ENCODE measurements around the gene ARHGEF39. TPM values are rescaled to one million over a fixed set of nuclear protein-coding genes. Genes with fewer than 3 reads are reported as not detected.
"Not testable (repeated sequence)": the region's sequence is repeated elsewhere in the genome, so short reads cannot be mapped to it uniquely, and the experiment has no call there.

Gene ARHGEF39
- polyA plus RNA-seq, 2 of the 4 experiments (the other 2 are of a cell fraction), result 17.6 to 19.5 TPM

- TF ChIP-seq PBX3 (IDR thresholded peaks at IDR 0.05) (no peak), ZC3H11A (IDR thresholded peaks at IDR 0.05) (no peak), FOXS1 (CRISPR knock-in tag; IDR thresholded peaks at IDR 0.05) (no peak), TFCP2L1 (CRISPR knock-in tag; IDR thresholded peaks at IDR 0.05) (no peak), JUNB (IDR thresholded peaks at IDR 0.05) (no peak), RAD21 (conservative IDR thresholded peaks at IDR 0.05 in 1 of 2, IDR thresholded peaks at IDR 0.05 in 1 of 2) (peak; percentile 81 to 91), CTCF (IDR thresholded peaks at IDR 0.05) (peak; percentile 87), BHLHE40 (IDR thresholded peaks at IDR 0.05; ENCODE audit: low read depth, low read length) (no peak), POLR2AphosphoS2 (conservative IDR thresholded peaks at IDR 0.05; ENCODE audit: low read length) (no peak), KDM1A (IDR thresholded peaks at IDR 0.05; ENCODE audit: low read depth) (no peak), HOXB5 (CRISPR knock-in tag; IDR thresholded peaks at IDR 0.05) (no peak), POLR2A (IDR thresholded peaks at IDR 0.05; ENCODE audit: low read length) (peak; percentile 66), NPAS2 (CRISPR knock-in tag; IDR thresholded peaks at IDR 0.05; ENCODE audit: borderline replicate concordance) (no peak), KDM5A (IDR thresholded peaks at IDR 0.05) (no peak), EHMT2 (IDR thresholded peaks at IDR 0.05; ENCODE audit: low read depth) (no peak), HOXA7 (CRISPR knock-in tag; IDR thresholded peaks at IDR 0.05) (no peak), RNF2 (IDR thresholded peaks at IDR 0.05; ENCODE audit: borderline replicate concordance, low read depth) (no peak), FOSB (CRISPR knock-in tag; IDR thresholded peaks at IDR 0.05) (no peak), MAX (IDR thresholded peaks at IDR 0.05) (peak; percentile 80), ZSCAN20 (CRISPR knock-in tag; IDR thresholded peaks at IDR 0.05) (no peak)
- TF ChIP-seq, protein P1, sequence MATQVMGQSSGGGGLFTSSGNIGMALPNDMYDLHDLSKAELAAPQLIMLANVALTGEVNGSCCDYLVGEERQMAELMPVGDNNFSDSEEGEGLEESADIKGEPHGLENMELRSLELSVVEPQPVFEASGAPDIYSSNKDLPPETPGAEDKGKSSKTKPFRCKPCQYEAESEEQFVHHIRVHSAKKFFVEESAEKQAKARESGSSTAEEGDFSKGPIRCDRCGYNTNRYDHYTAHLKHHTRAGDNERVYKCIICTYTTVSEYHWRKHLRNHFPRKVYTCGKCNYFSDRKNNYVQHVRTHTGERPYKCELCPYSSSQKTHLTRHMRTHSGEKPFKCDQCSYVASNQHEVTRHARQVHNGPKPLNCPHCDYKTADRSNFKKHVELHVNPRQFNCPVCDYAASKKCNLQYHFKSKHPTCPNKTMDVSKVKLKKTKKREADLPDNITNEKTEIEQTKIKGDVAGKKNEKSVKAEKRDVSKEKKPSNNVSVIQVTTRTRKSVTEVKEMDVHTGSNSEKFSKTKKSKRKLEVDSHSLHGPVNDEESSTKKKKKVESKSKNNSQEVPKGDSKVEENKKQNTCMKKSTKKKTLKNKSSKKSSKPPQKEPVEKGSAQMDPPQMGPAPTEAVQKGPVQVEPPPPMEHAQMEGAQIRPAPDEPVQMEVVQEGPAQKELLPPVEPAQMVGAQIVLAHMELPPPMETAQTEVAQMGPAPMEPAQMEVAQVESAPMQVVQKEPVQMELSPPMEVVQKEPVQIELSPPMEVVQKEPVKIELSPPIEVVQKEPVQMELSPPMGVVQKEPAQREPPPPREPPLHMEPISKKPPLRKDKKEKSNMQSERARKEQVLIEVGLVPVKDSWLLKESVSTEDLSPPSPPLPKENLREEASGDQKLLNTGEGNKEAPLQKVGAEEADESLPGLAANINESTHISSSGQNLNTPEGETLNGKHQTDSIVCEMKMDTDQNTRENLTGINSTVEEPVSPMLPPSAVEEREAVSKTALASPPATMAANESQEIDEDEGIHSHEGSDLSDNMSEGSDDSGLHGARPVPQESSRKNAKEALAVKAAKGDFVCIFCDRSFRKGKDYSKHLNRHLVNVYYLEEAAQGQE (IDR thresholded peaks at IDR 0.05), result no peak
These were observed 18.3 kb downstream of the ARHGEF39 start (continued) for GRCh38 chr9:35646533-35647265.

- TF ChIP-seq BHLHE40 (IDR thresholded peaks at IDR 0.05; ENCODE audit: low read depth, low read length) (no peak), HDAC2 (IDR thresholded peaks at IDR 0.05) (no peak), MAFK (IDR thresholded peaks at IDR 0.05; ENCODE audit: partially characterized antibody) (no peak), CBX2 (IDR thresholded peaks at IDR 0.05; ENCODE audit: borderline replicate concordance, low read depth) (no peak), POLR2A (IDR thresholded peaks at IDR 0.05; ENCODE audit: low read length) (no peak), EHMT2 (IDR thresholded peaks at IDR 0.05; ENCODE audit: low read depth) (no peak), PBX3 (IDR thresholded peaks at IDR 0.05) (no peak), KDM1A (IDR thresholded peaks at IDR 0.05; ENCODE audit: low read depth) (no peak), RCOR1 (IDR thresholded peaks at IDR 0.05; ENCODE audit: low read depth, low read length) (no peak)
- TF ChIP-seq, protein P2, sequence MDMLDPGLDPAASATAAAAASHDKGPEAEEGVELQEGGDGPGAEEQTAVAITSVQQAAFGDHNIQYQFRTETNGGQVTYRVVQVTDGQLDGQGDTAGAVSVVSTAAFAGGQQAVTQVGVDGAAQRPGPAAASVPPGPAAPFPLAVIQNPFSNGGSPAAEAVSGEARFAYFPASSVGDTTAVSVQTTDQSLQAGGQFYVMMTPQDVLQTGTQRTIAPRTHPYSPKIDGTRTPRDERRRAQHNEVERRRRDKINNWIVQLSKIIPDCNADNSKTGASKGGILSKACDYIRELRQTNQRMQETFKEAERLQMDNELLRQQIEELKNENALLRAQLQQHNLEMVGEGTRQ (IDR thresholded peaks at IDR 0.05), result no peak
- Histone ChIP-seq H3K9me3 (no peaks in the 10 kb centered on the region), H3K27ac (peak overlapping the region; percentile 92 to 93), H3K4me1 (peaks cover 9% of the 10 kb centered on the region), H3K4me2 (peak overlapping the region; percentile 100), H3K4me3 (peak overlapping the region; percentile 52)
- ATAC-seq (peak; percentile 11 to 34; a peak in 3 of 6 replicates), DNase-seq (ENCODE audit: low read depth in 1 of 2, low spot score in 1 of 2) (no peak), FAIRE-seq (no peak)
- ChIA-PET CTCF (interaction anchor here (0.7 to 5.9 kb wide), 37 partner anchors 10 to 975 kb away, joined by 3 to 135 read pairs (median 5); partner anchors contain the start of genes ARHGEF39, CCDC107, CREB3 and GBA2), POLR2A (interaction anchor here (0.7 to 1.4 kb wide), 3 partner anchors 12 to 19 kb away, joined by 3 to 4 read pairs (median 3); partner anchors contain the start of genes ARHGEF39, CCDC107 and RMRP)
- WGBS (ENCODE audit: missing lambda C conversion rate), result 51% methylated on average over 11 of the region's 11 CpGs
These were observed 18.9 kb downstream of the ARHGEF39 start for GRCh38 chr9:35646153-35646532.

GRCh38 chr9:35645736-35646135 lies 19.3 kb downstream of the ARHGEF39 start:
- FAIRE-seq; H3K9me3 ChIP-seq; ATAC-seq; H3K4me1 ChIP-seq; DNase-seq (ENCODE audit: low read depth in 1 of 2, low spot score in 1 of 2); H3K4me3 ChIP-seq: not testable (repeated sequence)
- Histone ChIP-seq H3K4me2 (peak overlapping the region; percentile 100), H3K27ac (peak overlapping the region in 1 of 2 experiments; percentile 92; a peak in 1 of 6 replicates)
- CTCF ChIA-PET, result interaction anchor here (0.7 to 5.9 kb wide), 31 partner anchors 10 to 975 kb away, joined by 3 to 135 read pairs (median 6); partner anchors contain the start of genes ARHGEF39, CCDC107, CREB3 and GBA2
- WGBS (ENCODE audit: missing lambda C conversion rate), result 90% methylated on average over 10 of the region's 10 CpGs
- POLR2A ChIA-PET, result interaction anchor here (0.7 to 1.4 kb wide), 3 partner anchors 12 to 19 kb away, joined by 3 to 4 read pairs (median 3); partner anchors contain the start of genes ARHGEF39, CCDC107 and RMRP

Measured in A549 (cell line).